GM12892 (cell line): ENCODE measurements around the gene ADAMTS4. TPM values are rescaled to one million over a fixed set of nuclear protein-coding genes. Genes with fewer than 3 reads are reported as not detected.

ENCODE experiments used
- DNase-seq: peaks from one replicate; pipeline ENCODE4 v3.0.0; 2011; ENCODE audit not compliant: insufficient read length
- FAIRE-seq: peaks from 2 replicates; lab custom pipeline; 2011; peaks lifted over from hg19 to GRCh38; lab: Jason Lieb, UNC
- POLR2A ChIP-seq: IDR thresholded peaks from 2 replicates; pipeline ENCODE4 v1.6.1; 2011; ENCODE audit warnings: low read depth, low read length, control low read depth
- POLR2AphosphoS5 ChIP-seq: IDR thresholded peaks from 2 replicates; pipeline ENCODE4 v1.6.1; 2011; ENCODE audit warnings: low read depth, low read length, control low read depth
- TAF1 ChIP-seq: IDR thresholded peaks from 2 replicates; pipeline ENCODE4 v1.6.1; 2011; ENCODE audit warnings: low read depth, mild to moderate bottlenecking, control low read depth, low read length, borderline replicate concordance
- polyA plus RNA-seq: library from polyadenylated mRNA; unstranded; fragments of >200 nt; gene quantifications from one replicate; pipeline ENCODE4 v1.2.1, GENCODE V29; 2012; ENCODE audit warnings: missing spikeins, inconsistent platforms; ENCODE audit not compliant: missing spikeins

Gene ADAMTS4, protein sequence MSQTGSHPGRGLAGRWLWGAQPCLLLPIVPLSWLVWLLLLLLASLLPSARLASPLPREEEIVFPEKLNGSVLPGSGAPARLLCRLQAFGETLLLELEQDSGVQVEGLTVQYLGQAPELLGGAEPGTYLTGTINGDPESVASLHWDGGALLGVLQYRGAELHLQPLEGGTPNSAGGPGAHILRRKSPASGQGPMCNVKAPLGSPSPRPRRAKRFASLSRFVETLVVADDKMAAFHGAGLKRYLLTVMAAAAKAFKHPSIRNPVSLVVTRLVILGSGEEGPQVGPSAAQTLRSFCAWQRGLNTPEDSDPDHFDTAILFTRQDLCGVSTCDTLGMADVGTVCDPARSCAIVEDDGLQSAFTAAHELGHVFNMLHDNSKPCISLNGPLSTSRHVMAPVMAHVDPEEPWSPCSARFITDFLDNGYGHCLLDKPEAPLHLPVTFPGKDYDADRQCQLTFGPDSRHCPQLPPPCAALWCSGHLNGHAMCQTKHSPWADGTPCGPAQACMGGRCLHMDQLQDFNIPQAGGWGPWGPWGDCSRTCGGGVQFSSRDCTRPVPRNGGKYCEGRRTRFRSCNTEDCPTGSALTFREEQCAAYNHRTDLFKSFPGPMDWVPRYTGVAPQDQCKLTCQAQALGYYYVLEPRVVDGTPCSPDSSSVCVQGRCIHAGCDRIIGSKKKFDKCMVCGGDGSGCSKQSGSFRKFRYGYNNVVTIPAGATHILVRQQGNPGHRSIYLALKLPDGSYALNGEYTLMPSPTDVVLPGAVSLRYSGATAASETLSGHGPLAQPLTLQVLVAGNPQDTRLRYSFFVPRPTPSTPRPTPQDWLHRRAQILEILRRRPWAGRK
- polyA plus RNA-seq, result 0.06 TPM

DNA sequence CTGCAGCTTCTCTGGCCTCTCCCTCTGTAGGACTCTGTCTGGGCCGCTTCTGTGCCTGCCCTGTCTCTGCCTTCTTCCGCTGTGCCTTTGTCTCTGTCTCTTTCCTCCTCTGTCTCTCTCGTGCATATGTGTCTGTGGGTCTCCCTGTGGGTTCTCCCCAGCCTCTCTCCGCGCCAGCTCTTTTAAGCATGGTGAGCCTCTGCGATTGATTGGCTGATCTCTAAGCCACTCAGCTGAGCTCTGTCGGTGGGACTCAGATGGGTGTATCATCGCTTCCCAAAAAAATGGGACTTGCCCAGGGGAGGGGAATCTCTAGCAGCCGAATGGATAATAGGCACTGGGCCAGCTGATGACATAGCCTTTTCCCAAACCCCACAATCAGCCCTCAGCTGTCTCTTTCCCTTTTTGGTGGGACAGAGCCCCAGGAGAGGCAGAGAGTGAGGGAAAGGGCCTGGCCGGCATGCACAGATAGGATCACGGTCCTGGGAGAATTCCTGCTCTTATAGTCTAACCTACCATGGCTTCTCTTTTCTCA is at the start of gene ADAMTS4:
ADAMTS4 (minus strand) TSS at position 158 of the 535 bp plus-strand sequence. CDS start 427 bp downstream, outside the sequence.
- DNase-seq (no peak), FAIRE-seq (no peak)

DNA sequence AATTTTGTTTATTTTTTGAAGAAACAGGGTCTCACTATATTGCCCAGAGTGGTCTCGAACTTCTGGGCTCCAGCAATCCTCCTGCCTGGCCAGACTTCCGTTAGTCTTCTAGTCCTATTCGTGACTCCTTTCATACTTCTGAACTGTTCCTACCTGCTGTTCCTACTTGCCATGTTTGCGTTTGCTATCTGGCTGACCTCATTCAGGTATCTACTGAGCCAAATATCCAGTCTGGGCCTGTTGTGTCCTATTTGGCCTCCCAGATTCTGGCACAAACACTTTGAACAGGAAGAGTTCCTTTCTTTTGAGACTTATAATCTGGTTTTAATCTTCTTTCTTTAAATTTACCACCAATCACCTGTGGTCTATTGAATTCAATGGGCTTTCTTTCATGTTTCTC is 46.0 kb upstream of the ADAMTS4 start:
- TF ChIP-seq POLR2A (no peak), TAF1 (no peak), POLR2AphosphoS5 (no peak)
- DNase-seq (no peak), FAIRE-seq (no peak)

More for the DNA sequence above, at the start of gene ADAMTS4:
- TF ChIP-seq TAF1, result no peak

DNA sequence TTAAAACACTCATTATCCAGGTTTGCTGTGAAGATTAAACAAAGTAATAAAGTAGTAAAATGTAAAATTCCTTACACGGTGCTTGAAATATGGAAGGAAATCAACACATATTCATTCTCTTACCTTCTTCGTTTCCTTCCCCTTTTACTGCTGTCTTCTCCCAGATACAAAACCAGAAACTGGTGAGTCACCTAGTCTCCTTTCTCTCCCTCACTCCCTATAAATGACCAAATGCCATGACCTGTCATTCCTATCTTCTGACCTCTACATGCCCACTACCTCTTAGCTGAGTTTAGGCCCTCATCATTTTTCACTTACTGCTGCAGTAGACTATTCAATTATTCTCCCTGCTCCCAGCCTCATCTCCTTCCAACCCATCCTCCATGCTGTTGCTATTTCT is 43.5 kb upstream of the ADAMTS4 start:
- TF ChIP-seq POLR2A, result no peak
- TF ChIP-seq TAF1, result no peak
- no peak for TF ChIP-seq POLR2AphosphoS5
- DNase-seq (no peak), FAIRE-seq (no peak)

DNA sequence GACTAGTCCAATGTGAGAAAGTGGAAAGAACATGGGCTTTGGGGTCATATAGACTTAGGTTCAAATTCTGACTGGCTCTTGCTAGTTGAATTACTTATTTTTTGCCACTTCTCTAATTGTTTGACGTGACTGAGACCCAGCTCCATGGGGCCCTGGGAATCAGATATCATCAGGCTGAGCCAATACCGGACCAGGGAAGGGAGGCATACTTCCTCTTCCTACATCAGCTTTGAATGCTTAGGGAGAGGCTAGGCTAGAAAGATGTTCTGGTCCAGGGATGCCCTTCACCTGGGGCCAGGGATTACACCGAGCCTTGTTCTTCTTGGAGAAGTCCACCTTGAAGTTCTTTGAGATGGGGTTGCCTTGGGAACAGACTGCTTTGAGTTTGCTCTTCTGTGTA is 42.8 kb upstream of the ADAMTS4 start:
- no peak for FAIRE-seq
- TF ChIP-seq TAF1 (no peak), POLR2A (no peak), POLR2AphosphoS5 (no peak)
- no peak for DNase-seq

DNA sequence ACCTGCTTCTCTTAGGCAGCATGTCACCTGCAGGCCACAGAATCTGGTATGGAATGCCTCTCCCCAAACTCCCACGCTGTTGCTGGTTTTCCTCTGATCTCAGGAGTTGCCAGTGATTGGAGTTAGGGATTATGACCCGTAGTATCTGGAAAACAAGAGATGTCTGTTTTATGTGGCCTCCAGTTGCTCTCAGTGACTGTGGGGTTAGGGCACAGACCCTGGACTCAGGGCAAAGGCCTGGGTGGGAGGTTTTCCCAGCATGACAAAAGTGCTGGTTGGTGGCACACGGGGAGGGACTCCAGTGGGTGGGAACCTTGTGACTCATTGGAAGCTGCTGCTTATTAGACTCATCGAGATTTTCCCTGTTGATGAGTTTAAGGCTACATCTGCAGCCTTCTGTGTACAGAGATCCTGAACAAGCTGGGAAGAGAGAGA is 39.2 kb upstream of the ADAMTS4 start, which contains the start of gene NR1I3:
NR1I3 (minus strand) TSS at position 165 of the 435 bp plus-strand sequence. CDS start 1,638 bp downstream, outside the sequence.
- no peak for DNase-seq
- no peak for FAIRE-seq
- no peak for TF ChIP-seq POLR2AphosphoS5
- TF ChIP-seq TAF1, result no peak
- TF ChIP-seq POLR2A, result no peak

DNA sequence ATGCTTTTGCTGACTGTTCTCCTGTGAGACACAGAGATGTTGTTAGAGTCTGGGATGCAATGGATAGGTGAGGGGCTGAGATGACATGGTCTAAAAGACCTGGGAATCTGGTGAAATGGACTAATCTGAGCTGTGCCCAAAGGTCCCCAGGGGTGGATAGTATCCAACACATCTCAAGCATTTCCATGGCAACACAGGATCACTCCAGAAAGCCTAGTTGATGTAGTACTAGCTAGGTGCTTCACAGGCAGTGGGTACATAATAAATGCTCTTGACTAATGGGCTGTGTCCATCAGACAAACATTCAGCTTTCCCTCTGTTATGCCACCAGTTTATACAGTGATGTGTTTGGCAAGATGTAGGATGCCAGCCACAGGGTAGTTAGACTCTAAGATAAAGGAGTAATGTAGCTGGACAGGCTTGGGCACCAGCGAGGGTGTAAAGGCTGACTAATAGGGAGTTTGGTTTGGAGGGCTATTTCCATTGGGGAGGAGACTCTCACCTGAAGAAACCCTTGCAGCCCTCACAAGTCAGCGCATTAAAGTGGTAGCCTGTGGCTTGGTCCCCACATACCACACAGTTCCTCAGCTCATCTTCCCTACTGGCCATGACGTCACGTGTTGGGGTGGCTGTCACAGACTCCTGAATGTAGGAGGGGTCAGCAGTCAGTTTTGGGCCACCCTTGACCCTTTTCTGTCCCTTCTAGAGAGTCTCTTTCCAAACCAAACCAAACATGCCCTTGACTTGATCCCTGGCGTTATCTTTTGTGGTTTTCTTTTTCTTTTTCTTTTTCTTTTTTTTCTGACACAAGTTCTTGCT is 37.3 kb upstream of the ADAMTS4 start:
- DNase-seq, result no peak
- no peak for FAIRE-seq
- TF ChIP-seq POLR2AphosphoS5, result no peak
- no peak for TF ChIP-seq TAF1
- TF ChIP-seq POLR2A, result no peak

DNA sequence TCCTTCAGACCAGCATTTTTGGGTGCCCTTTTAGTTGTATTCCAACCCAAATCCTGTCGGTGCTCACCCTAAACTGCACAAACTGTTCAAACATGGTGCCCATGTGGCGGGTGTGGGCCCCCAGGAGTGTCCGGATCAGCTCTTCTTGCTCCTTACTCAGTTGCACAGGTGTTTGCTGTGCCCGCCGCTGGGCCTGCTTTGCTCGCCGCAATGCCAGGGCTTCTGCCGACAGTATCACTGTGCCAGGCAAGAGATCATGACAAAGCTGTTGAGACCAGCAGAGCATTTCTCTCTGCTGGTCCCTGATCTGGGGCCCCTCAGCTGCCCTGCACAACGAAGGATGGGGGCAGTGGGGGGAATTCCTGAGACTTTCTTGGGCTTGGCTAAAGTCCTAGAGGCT is 34.2 kb upstream of the ADAMTS4 start:
- no peak for TF ChIP-seq TAF1
- TF ChIP-seq POLR2AphosphoS5, result no peak
- TF ChIP-seq POLR2A, result no peak
- FAIRE-seq, result no peak
- DNase-seq, result no peak

DNA sequence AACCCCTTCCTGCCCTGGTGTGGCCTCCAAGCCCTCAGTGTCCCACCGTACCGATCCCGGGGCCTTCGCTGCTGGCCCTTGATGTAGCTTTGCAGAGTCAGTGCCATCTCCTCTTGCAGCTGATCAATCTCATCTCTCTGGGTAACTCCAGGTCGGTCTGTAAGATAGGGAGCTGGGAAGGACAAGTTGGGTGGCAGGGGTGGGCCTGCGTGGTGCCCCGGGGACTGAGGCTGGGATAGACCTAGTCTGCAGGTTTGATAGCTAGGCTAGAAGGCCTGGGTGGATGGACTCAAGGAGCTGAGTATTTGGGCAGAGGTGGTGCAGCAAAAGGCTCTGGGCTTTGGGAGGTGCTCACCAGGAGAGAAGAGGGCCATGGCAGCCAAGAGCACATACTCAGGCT is 31.9 kb upstream of the ADAMTS4 start:
- TF ChIP-seq POLR2A (no peak), TAF1 (no peak), POLR2AphosphoS5 (no peak)
- DNase-seq (no peak), FAIRE-seq (no peak)

DNA sequence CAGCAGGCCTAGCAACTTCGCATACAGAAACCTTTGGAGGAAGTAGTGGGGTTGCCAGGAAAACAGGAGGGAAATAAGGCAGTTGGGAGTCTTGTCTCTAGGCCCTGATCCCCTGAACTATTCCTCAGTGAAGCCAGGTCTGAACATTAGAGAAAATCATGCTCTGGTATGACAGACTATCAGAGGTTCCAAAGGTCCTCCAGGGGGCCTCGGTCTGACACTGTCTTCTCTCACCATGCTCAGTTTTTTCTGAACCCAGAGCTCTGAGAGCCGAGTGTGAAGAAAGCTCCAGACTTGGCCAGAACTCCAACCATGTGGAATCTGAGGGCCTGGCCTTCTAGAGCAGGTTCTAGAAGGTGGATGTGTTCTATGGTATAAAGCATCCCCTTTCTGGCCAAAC is 31.0 kb upstream of the ADAMTS4 start:
- TF ChIP-seq POLR2A (no peak), TAF1 (no peak), POLR2AphosphoS5 (no peak)
- no peak for DNase-seq
- FAIRE-seq, result no peak

DNA sequence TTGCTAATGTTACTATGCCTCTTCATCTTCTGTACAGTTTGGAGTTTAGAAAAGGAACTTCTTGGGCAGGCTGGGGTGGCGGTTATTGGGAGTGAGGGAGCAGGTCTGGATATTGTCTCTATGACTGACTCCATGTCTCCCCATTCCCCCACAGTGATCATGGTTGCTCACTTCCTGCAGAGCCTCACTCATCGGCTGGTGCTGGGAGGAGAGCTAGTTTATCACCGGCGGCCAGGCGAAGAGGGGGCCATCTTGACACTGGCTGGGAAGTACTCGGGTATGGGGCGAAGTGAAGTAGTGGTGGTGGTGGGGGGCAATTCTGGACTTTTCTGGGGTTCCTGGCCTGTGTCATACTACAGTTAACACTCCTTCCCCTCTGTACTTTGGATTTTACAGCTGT is 29.2 kb upstream of the ADAMTS4 start:
- TF ChIP-seq POLR2AphosphoS5 (no peak), POLR2A (no peak), TAF1 (no peak)
- DNase-seq, result no peak
- FAIRE-seq, result no peak
